Upper lobe of left lung (tissue), 4 donors: ENCODE results near the gene LRCH1.

Experiments used
- CTCF ChIP-seq, 6 experiments: fragments of 450-650 bp in 4 of 6; fragments of 200-600 bp in 2 of 6; sonication (generic) in 2 of 6; IDR thresholded peaks; one replicate each; pipeline ENCODE4 v1.5.1; 2016 to 2019; ENCODE audit warnings: antibody characterized with exemption in 6 of 6
- EP300 ChIP-seq, 4 donors: sonication (generic); formaldehyde crosslinking; IDR thresholded peaks; one replicate each; pipeline ENCODE4 v1.5.1; 2017; ENCODE audit warnings: antibody characterized with exemption in 4 of 4, control low read depth in 2 of 4
- POLR2A ChIP-seq, 4 donors: fragments of 450-650 bp; IDR thresholded peaks; one replicate each; pipeline ENCODE4 v1.5.1; 2016 to 2017; ENCODE audit warnings: antibody characterized with exemption in 4 of 4, mild to moderate bottlenecking in 2 of 4

- TF ChIP-seq EP300 (IDR thresholded peaks at IDR 0.05) (no peak), CTCF (IDR thresholded peaks at IDR 0.05) (peak in 1 of 6 experiments; percentile 13), POLR2A (IDR thresholded peaks at IDR 0.05) (no peak)
Measured at GRCh38 chr13:46603165-46603603, 50.2 kb downstream of the LRCH1 start.
